Naive thymus-derived CD8-positive, alpha-beta T cell (primary cell): ENCODE results near the gene LMO7. TPM values are rescaled to one million over a fixed set of nuclear protein-coding genes. Genes with fewer than 3 reads are reported as not detected.
"Not testable (repeated sequence)": the region's sequence is repeated elsewhere in the genome, so short reads cannot be mapped to it uniquely, and the experiment has no call there.

Experiments
- ATAC-seq, 2 donors: fragments of 150-1000 bp; cut with Tn5 transposase in 1 of 2; sonication (Bioruptor Pico), chemical (Tn5 transposase) in 1 of 2; 1 replicate in 1 of 2; 2 replicates in 1 of 2; pipeline ENCODE4 v1.10.0; 2021; ENCODE audit warnings: mild to moderate bottlenecking in 2 of 2, moderate library complexity in 2 of 2
- POLR2A ChIA-PET: fragments of 350-600 bp; sonication (Branson Sonifier 250); formaldehyde crosslinking; loops from one replicate; lab custom pipeline; 2021; ENCODE audit warnings: antibody characterized with exemption; lab: Charles Lee
- DNase-seq, 10 donors: peaks; one replicate each; pipeline versions ENCODE4 v3.0.0 to v3.0.0-alpha.2; 2020 to 2022
- H3K27ac Mint-ChIP-seq, 10 donors: one replicate each; pipeline ENCODE4 v1.8.0; 2020 to 2022; ENCODE audit warnings: mild to moderate bottlenecking in 10 of 10, mixed read lengths in 10 of 10, moderate library complexity in 4 of 10, inconsistent platforms in 1 of 10
- H3K27me3 Mint-ChIP-seq, 5 donors: one replicate each; pipeline ENCODE4 v1.8.0; 2021 to 2022; ENCODE audit warnings: mixed read lengths in 5 of 5
- H3K36me3 Mint-ChIP-seq, 3 donors: one replicate each; pipeline ENCODE4 v1.8.0; 2020 to 2022; ENCODE audit warnings: mixed read lengths in 3 of 3, mild to moderate bottlenecking in 2 of 3, inconsistent platforms in 1 of 3
- H3K4me1 Mint-ChIP-seq, 4 donors: one replicate each; pipeline ENCODE4 v1.8.0; 2021 to 2022; ENCODE audit warnings: mixed read lengths in 4 of 4
- H3K4me3 Mint-ChIP-seq, 10 donors: one replicate each; pipeline ENCODE4 v1.8.0; 2020 to 2022; ENCODE audit warnings: mild to moderate bottlenecking in 10 of 10, mixed read lengths in 10 of 10, moderate library complexity in 6 of 10, inconsistent platforms in 1 of 10
- H3K9me3 Mint-ChIP-seq, 9 donors: one replicate each; pipeline ENCODE4 v1.8.0; 2020 to 2022; ENCODE audit warnings: mixed read lengths in 9 of 9, mild to moderate bottlenecking in 3 of 9, inconsistent platforms in 1 of 9, moderate library complexity in 1 of 9
- polyA plus RNA-seq, 3 donors: library from polyadenylated mRNA; unstranded; fragments of 300-500 nt; fragmentation: Illumina TruSeq; gene quantifications; one replicate each; pipeline ENCODE4 v1.2.3, GENCODE V29; 2021
- total RNA-seq, 8 experiments: library from RNA in 2 of 8; stranded (reverse) in 2 of 8; gene quantifications; one replicate each; pipeline ENCODE4 v1.2.3 and lab custom pipeline; 2021 to 2026

Gene LMO7
- total and polyA plus RNA-seq, 5 experiments from 2014 or later = 23.0 to 66.1 (median 35.8) TPM

DNA sequence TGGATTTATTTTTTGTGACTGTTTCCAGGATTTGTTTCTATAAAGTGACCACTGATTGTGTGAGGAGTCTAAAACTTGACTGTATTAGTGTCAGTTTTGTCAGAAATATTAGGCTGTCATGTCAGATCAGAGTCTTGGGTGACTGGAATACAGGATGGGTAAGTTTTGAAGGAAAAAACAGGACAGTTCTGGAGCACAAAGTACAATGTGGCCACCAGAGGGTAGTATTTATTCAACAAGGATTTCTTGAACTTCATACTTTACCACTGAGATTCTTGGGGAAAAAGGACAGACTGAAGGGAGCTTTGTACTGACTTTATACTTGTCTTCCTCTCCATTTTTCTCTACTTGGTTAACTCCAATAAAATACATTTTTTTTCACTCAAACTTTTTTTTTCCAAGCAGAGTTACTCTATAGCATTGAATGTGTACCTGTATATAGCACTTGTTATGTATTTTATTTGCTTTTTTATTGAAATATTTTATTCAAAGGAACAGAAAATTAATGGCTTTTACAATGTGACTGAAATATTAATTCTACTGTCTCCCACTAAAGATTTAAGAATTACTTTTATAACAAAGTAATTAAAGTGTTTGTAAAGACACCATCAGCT, 51.1 kb downstream of the LMO7 start:
- DNase-seq (no peak), ATAC-seq (no peak)
- Mint-ChIP-seq H3K9me3 (no peaks in the 10 kb centered on the region), H3K27me3 (no peaks in the 10 kb centered on the region), H3K36me3 (peaks cover 0 to 5% (median 0%) of the 10 kb centered on the region in 3 donors), H3K4me1 (peaks cover 0 to 2% (median 0%) of the 10 kb centered on the region in 4 donors), H3K4me3 (no peak overlapping the region), H3K27ac (no peak overlapping the region)
- POLR2A ChIA-PET = no interaction called here

DNA sequence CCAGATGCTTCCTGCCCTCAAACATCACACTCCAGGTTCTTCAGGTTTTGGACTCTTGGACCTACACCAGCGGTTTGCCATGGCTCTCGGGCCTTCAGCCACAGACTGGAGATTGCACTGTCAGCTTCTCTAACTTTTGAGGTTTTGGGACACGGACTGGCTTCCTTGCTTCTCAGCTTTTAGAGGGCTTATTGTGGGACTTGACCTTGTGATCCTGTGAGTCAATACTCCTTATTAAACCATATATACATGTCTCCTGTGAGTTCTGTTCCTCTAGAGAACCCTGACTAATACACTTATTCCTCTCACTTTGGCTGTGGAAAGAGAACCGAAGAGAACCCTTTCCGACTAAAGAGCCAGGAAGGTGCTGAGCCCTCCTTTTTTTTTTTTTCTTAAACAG, 53.6 kb downstream of the LMO7 start:
- Mint-ChIP-seq H3K9me3 (no peaks in the 10 kb centered on the region), H3K27me3 (no peaks in the 10 kb centered on the region), H3K36me3 (peaks cover 0 to 5% (median 2%) of the 10 kb centered on the region in 3 donors), H3K4me1 (peaks cover 0 to 2% (median 0%) of the 10 kb centered on the region in 4 donors), H3K27ac (peak overlapping the region in 1 of 10 donors; percentile 25), H3K4me3 (no peak overlapping the region)
- POLR2A ChIA-PET = no interaction called here
- ATAC-seq = no peak
- no peak for DNase-seq

DNA sequence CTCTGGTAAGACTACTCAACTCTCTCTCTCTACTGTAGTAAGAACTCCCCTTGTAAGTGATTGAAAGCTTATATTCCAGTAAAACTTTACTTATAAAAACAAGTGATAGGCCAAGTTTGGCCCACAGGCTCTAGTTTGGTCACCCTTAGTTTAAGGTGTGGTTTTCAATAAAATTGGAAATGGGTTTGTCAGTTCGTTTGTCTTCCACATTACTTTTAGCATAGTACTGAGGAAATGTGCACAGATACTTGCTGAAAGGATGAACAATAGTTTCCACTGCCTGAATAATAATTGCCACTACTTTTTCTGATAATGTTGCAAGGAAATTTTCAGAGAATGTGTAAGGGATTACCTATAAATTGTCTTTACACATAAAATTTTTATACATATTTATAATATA, 54.5 kb downstream of the LMO7 start:
- Mint-ChIP-seq H3K36me3 (peaks cover 0 to 2% (median under 1%) of the 10 kb centered on the region in 3 donors), H3K27me3 (no peaks in the 10 kb centered on the region), H3K4me3 (no peak overlapping the region), H3K4me1 (no peaks in the 10 kb centered on the region), H3K9me3 (no peaks in the 10 kb centered on the region), H3K27ac (peak overlapping the region in 1 of 10 donors; percentile 36)
- ATAC-seq (no peak), DNase-seq (no peak)
- POLR2A ChIA-PET = no interaction called here

DNA sequence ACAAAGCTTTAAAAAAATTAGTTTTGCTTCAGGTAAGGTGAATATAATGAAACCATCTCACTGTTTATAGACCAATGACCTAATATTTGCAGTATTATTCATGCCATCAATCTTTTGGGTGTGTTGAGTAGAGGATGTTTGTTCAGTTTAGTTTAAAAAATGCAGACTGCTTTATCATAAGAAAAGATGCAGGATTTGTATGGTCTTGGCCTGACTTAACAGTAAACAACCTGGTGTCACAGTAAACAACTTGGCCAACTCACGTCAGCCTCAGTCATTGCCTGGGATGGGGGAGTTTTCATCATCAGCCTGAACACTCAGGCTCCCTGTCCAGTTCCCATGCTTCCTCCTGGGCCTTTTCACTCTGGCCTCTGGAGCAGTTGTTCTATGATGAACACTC, 55.1 kb downstream of the LMO7 start:
- peaks cover 0 to 3% (median 0%) of the 10 kb centered on the region in 4 donors for H3K4me1 Mint-ChIP-seq
- peaks cover 0 to 2% (median 0%) of the 10 kb centered on the region in 3 donors for H3K36me3 Mint-ChIP-seq
- POLR2A ChIA-PET = no interaction called here
- no peak overlapping the region for H3K27ac Mint-ChIP-seq
- DNase-seq (no peak), ATAC-seq (no peak)
- no peak overlapping the region for H3K4me3 Mint-ChIP-seq
- no peaks in the 10 kb centered on the region for H3K9me3 Mint-ChIP-seq
- no peaks in the 10 kb centered on the region for H3K27me3 Mint-ChIP-seq

DNA sequence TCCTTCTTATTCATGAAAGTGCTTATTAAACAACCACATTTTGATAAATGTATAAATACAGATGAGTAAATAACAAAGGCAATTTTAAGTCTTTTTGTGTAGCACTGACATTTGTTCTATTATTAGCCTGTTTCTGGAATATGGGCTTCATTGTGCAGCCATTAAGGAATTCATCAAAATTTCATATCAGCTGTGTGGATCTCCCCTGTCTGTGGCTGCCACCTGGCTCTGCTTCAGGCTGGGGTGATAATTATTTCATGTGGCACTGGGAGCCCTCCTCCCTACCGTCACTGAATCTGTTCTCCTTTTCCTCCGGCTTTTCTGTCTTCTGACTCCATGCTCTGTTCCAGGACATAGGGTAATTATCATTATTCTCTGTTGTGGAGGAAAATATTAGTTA, 57.1 kb downstream of the LMO7 start:
- Mint-ChIP-seq H3K27me3 (no peaks in the 10 kb centered on the region), H3K4me1 (peaks cover 0 to 3% (median 0%) of the 10 kb centered on the region in 4 donors), H3K27ac (peak overlapping the region in 1 of 10 donors; percentile 11), H3K4me3 (no peak overlapping the region), H3K36me3 (peaks cover 0 to 2% (median 0%) of the 10 kb centered on the region in 3 donors), H3K9me3 (no peaks in the 10 kb centered on the region)
- ATAC-seq = no peak
- POLR2A ChIA-PET = no interaction called here
- DNase-seq = no peak

DNA sequence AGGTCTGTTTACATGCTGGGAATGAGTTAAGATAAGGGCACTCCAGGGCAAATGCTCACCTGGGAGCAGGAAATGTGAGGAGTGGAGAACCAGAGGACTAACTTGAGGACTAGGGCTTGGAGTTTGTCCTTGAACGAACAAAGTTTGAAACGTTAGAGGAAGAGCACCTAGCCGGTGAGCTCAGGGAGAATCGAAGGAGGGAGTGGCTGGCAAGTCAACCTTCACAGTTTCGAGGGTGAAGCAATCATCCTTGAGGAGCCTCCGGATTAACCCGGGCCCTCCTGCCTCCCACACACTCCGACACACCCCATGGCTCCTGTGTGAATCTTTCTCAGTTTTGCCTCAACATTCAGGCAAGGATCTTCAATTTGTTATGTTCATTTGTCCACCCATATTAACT, 58.6 kb downstream of the LMO7 start:
- H3K27me3 Mint-ChIP-seq = no peaks in the 10 kb centered on the region
- ATAC-seq (no peak), DNase-seq (no peak)
- no peak overlapping the region for H3K27ac Mint-ChIP-seq
- POLR2A ChIA-PET = interaction anchor here (1.8 kb wide), 1 partner anchor 66 kb away, joined by 8 read pairs; no protein-coding TSS in a partner anchor
- H3K36me3 Mint-ChIP-seq = peaks cover 2 to 5% (median 4%) of the 10 kb centered on the region in 3 donors
- peaks cover 0 to 3% (median 0%) of the 10 kb centered on the region in 4 donors for H3K4me1 Mint-ChIP-seq
- H3K9me3 Mint-ChIP-seq = peaks cover 0 to 6% (median 0%) of the 10 kb centered on the region in 9 donors
- H3K4me3 Mint-ChIP-seq = no peak overlapping the region

DNA sequence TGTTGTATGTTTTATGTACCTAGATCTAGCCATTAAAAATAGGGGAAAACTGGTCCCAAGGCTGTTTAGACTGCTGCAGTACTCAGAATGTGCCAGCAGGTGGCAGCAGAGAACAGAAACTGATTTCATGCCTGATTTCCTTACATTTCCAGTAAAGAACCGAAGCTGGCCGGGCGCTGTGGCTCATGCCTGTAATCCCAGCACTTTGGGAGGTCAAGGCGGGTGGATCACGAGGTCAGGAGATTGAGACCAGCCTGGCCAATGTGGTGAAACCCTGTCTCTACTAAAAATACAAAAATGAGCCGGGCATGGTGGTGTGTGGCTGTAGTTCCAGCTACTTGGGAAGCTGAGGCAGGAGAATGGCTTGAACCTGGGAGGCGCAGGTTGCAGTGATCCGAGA, 59.8 kb downstream of the LMO7 start:
- H3K27me3 Mint-ChIP-seq, H3K4me1 Mint-ChIP-seq, H3K9me3 Mint-ChIP-seq, H3K36me3 Mint-ChIP-seq: not testable (repeated sequence)
- peak; percentile 33 to 35 for ATAC-seq
- Mint-ChIP-seq H3K27ac (peak overlapping the region in 2 of 10 donors; percentile 6 to 47), H3K4me3 (peak overlapping the region in 3 of 10 donors; percentile 12 to 48 (median 20))
- POLR2A ChIA-PET = interaction anchor here (1.8 kb wide), 1 partner anchor 65 kb away, joined by 8 read pairs; no protein-coding TSS in a partner anchor
- peak; percentile 38 to 81 (median 62) for DNase-seq

DNA sequence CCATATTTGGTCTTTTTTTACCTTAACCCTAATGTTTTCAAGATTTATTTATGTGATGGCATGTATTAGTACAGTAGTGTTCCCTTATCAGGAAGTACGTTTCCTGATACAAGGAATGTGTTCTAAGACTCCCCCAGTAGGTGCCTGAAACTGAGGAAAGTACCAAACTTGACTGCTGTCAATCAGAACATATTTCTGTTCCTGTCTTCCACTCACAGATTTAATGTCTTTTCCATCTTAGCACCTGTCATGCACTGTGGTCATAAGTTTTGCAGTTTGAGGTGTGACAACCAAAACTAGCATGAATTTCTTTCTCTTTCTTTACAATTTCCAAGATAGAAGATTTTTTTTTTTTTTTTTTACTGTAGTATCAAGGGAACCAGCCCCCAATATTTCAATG, 62.9 kb downstream of the LMO7 start:
- Mint-ChIP-seq H3K27ac (no peak overlapping the region), H3K4me3 (no peak overlapping the region), H3K36me3 (peaks cover 0 to 5% (median 4%) of the 10 kb centered on the region in 3 donors), H3K4me1 (peaks cover 0 to 9% (median 2%) of the 10 kb centered on the region in 4 donors), H3K27me3 (no peaks in the 10 kb centered on the region), H3K9me3 (peaks cover 0 to 6% (median 0%) of the 10 kb centered on the region in 9 donors)
- no peak for ATAC-seq
- DNase-seq = no peak
- POLR2A ChIA-PET = interaction anchor here (0.7 kb wide), 1 partner anchor 167 kb away, joined by 4 read pairs; no protein-coding TSS in a partner anchor

DNA sequence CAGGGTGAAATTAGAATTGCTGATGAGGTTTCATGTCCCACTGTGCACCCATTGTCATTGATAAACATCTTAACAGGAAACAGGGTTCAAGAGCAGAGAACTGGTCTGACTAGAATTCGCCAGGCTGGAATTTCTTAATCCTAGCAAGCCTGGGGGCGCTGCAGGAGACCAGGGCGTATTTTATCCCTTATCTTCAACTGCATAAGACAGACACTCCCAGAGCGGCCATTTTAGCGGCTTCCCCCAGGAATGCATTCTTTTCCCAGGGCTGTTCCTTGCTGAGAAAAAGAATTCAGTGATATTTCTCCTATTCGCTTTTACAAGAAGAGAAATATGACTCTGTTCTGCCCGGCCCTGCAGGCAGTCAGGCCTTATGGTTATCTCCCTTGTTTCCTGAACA, 63.6 kb downstream of the LMO7 start:
- DNase-seq, H3K27ac Mint-ChIP-seq, ATAC-seq, H3K36me3 Mint-ChIP-seq, H3K27me3 Mint-ChIP-seq, H3K4me1 Mint-ChIP-seq, H3K9me3 Mint-ChIP-seq, H3K4me3 Mint-ChIP-seq: not testable (repeated sequence)
- POLR2A ChIA-PET = interaction anchor here (0.7 kb wide), 1 partner anchor 168 kb away, joined by 4 read pairs; no protein-coding TSS in a partner anchor

DNA sequence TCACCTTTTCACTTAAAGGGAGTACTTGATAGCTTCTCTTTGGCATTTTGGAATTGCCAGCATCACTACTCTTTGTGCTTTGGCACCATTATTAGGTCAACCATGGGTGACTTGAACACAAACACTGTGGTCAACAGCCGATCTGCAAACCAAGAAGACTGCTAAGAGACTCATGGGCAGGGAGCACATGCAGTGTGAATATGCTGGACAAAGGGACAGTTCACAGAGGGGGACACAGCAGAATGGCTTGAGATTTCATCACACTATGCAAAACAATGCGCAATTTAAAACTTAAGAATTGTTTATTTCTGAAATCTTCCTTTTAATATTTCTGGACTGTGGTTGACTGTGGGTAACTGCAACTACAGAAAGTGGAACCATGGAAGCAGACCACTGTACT, 64.4 kb downstream of the LMO7 start:
- Mint-ChIP-seq H3K27ac (no peak overlapping the region), H3K27me3 (no peaks in the 10 kb centered on the region)
- POLR2A ChIA-PET = no interaction called here

DNA sequence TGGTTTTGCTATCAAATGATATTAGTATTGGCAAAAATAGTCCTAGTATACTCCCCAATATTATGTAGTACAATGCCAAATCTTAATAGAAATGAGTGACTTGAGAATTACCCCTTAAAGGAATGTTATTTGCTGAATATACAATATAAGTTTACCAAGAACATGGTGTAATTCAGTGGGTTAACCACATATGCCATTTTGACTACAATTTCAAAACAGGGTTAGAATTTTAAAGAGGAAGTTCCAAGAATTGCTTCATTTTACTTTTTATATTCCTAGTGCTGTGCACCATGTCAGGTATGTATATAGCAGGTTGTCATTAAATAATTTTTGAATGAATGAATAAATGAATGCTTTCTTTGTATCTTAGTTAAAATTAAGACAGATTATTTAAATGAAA, 66.3 kb downstream of the LMO7 start:
- POLR2A ChIA-PET = no interaction called here
- ATAC-seq (no peak), DNase-seq (no peak)
- H3K27ac Mint-ChIP-seq = no peak overlapping the region
- peaks cover 0 to 5% (median 4%) of the 10 kb centered on the region in 3 donors for H3K36me3 Mint-ChIP-seq
- H3K4me3 Mint-ChIP-seq = no peak overlapping the region
- H3K9me3 Mint-ChIP-seq = peaks cover 0 to 6% (median 0%) of the 10 kb centered on the region in 9 donors
- H3K27me3 Mint-ChIP-seq = no peaks in the 10 kb centered on the region
- peaks cover 0 to 15% (median 4%) of the 10 kb centered on the region in 4 donors for H3K4me1 Mint-ChIP-seq

More for the DNA sequence above, 64.4 kb downstream of the LMO7 start:
- no peak for ATAC-seq
- Mint-ChIP-seq H3K36me3 (peaks cover 0 to 5% (median 4%) of the 10 kb centered on the region in 3 donors), H3K9me3 (peaks cover 0 to 6% (median 0%) of the 10 kb centered on the region in 9 donors), H3K4me3 (no peak overlapping the region), H3K4me1 (peaks cover 0 to 15% (median 5%) of the 10 kb centered on the region in 4 donors)
- no peak for DNase-seq

DNA sequence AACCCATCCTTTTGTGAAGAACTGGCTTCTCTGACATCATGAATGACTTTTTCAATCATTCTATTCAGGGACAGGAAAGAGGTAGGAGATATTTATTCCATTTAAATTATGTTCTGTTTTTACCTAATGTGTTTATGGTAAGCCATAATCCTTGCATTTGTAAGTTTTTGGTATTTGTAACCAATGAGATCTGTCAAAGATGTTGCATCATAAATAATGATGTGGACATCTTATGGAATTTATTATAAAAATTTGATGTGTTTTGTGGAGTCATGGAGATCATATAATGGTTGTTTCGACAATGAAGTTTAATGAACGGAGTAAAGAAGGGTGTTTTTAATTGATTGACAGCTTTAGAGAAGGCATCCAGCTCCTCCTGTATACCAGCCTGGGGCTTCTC, 67.6 kb downstream of the LMO7 start:
- H3K9me3 Mint-ChIP-seq = peaks cover 0 to 6% (median 0%) of the 10 kb centered on the region in 9 donors
- ATAC-seq = no peak
- POLR2A ChIA-PET = no interaction called here
- H3K4me3 Mint-ChIP-seq = no peak overlapping the region
- no peak for DNase-seq
- peaks cover 0 to 15% (median 4%) of the 10 kb centered on the region in 4 donors for H3K4me1 Mint-ChIP-seq
- no peaks in the 10 kb centered on the region for H3K27me3 Mint-ChIP-seq
- H3K36me3 Mint-ChIP-seq = peaks cover 0 to 5% (median 4%) of the 10 kb centered on the region in 3 donors
- H3K27ac Mint-ChIP-seq = no peak overlapping the region

DNA sequence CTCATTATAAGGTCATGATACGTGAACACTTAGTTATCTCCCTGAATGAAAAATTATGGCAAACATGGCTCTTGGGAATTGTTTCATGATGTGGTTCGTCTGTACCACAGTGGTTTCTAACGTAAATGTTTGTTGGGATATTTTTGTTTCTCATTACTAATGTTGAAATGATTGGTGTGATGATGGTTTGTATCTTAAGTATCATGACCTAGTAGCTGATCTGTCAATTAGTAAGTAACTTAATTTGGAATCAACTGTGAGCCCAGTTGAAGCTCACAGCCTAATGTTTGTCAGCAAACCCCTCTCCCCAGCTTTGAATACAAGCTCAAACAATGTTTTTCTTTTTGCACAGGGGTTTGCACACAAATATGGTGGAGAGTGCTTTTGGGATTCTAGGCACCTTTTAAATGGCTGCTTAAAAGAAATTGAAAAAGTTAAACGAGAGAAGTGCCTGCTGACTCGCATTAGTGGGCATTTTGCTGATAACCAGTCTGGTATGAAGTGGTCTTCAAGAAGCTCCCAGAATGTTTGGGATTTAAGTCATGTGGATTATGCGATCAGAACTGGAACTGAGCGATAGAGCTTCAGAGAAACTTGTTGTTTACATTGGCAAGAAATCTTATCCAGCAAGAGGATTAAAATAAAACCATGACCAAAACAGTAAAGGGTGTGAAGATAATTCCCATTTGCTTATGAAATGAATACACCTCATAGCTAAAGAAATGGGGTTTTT, 68.2 kb downstream of the LMO7 start:
- Mint-ChIP-seq H3K4me3 (no peak overlapping the region), H3K27me3 (no peaks in the 10 kb centered on the region), H3K4me1 (peaks cover 0 to 15% (median 4%) of the 10 kb centered on the region in 4 donors), H3K27ac (no peak overlapping the region), H3K36me3 (peaks cover 0 to 2% (median 2%) of the 10 kb centered on the region in 3 donors), H3K9me3 (peaks cover 0 to 3% (median 0%) of the 10 kb centered on the region in 9 donors)
- POLR2A ChIA-PET = no interaction called here
- ATAC-seq = no peak
- no peak for DNase-seq
